Glutamatergic neuron (in vitro differentiated cells): ENCODE results near the gene SHOX. TPM values are rescaled to one million over a fixed set of nuclear protein-coding genes. Genes with fewer than 3 reads are reported as not detected.

Source experiments
- DNase-seq: peaks from one replicate; pipeline ENCODE4 v3.0.0; 2022
- H3K27ac Mint-ChIP-seq: one replicate; pipeline ENCODE4 v1.8.0; 2020; ENCODE audit warnings: mild to moderate bottlenecking, mixed read lengths, inconsistent platforms; ENCODE audit not compliant: unreplicated experiment
- H3K27me3 Mint-ChIP-seq: one replicate; pipeline ENCODE4 v1.8.0; 2020; ENCODE audit warnings: mild to moderate bottlenecking, moderate library complexity, mixed read lengths, inconsistent platforms; ENCODE audit not compliant: unreplicated experiment
- H3K36me3 Mint-ChIP-seq: one replicate; pipeline ENCODE4 v1.8.0; 2020; ENCODE audit warnings: mild to moderate bottlenecking, mixed read lengths, inconsistent platforms; ENCODE audit not compliant: unreplicated experiment
- H3K4me1 Mint-ChIP-seq: one replicate; pipeline ENCODE4 v1.8.0; 2020; ENCODE audit warnings: mild to moderate bottlenecking, low read depth, mixed read lengths, inconsistent platforms; ENCODE audit not compliant: unreplicated experiment
- H3K4me3 Mint-ChIP-seq: one replicate; pipeline ENCODE4 v1.8.0; 2020; ENCODE audit warnings: mild to moderate bottlenecking, mixed read lengths, inconsistent platforms; ENCODE audit not compliant: unreplicated experiment
- H3K9me3 Mint-ChIP-seq: one replicate; pipeline ENCODE4 v1.8.0; 2020; ENCODE audit warnings: mild to moderate bottlenecking, moderate library complexity, mixed read lengths, inconsistent platforms; ENCODE audit not compliant: unreplicated experiment
- CTCF ChIP-seq: fragments of 200-600 bp; sonication (generic); IDR thresholded peaks from one replicate; pipeline ENCODE4 v1.5.0; 2021; ENCODE audit not compliant: partially characterized antibody, unreplicated experiment
- long read RNA-seq: library from polyadenylated mRNA; unstranded; transcript quantifications from one replicate; pipeline ENCODE4 v2.0.0, GENCODE V29; 2020; ENCODE audit not compliant: unreplicated experiment
- total RNA-seq: library from RNA; stranded (reverse); fragmentation: NEBNext Ultra II Directional; extraction: Animal tissue kit (Norgen Biotek cat#: 25700); gene quantifications from one replicate; pipeline ENCODE4 v1.2.1, GENCODE V29; 2021; ENCODE audit not compliant: unreplicated experiment

The SHOX gene
- total RNA-seq = 0.22 TPM
- long read RNA-seq = 0 reads

GRCh38 chrX:630612-631496 is at the start of gene SHOX:
Gene SHOX (plus strand): TSS chrX:630791. CDS start chrX:630898, 107 bp downstream.
- Mint-ChIP-seq H3K9me3 (peaks cover 25% of the 10 kb centered on the region), H3K4me3 (peak within 1 kb of the TSS; percentile 79)

DNA sequence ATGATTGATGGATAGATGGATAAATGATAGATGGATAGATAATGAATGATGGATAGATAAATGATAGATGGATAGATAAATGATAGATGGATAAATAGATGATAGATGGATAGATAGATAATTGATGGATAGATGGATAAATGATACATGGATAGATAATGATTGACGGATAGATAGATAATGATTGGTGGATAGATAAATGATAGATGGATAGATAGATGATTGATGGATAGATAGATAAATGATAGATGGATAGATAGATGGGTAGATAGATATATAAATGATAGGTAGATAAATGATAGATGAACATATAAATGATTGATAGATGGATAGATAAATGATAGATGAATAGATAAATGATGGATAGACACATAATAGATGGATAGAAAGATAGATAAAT is 49.5 kb upstream of the SHOX start:
- no peak for DNase-seq
- no peak overlapping the region for H3K27ac Mint-ChIP-seq
- no peak overlapping the region for H3K4me3 Mint-ChIP-seq
- no peaks in the 10 kb centered on the region for H3K36me3 Mint-ChIP-seq
- H3K4me1 Mint-ChIP-seq = no peaks in the 10 kb centered on the region
- TF ChIP-seq CTCF = no peak
- H3K27me3 Mint-ChIP-seq = peaks cover 2% of the 10 kb centered on the region
- H3K9me3 Mint-ChIP-seq = no peaks in the 10 kb centered on the region

More at GRCh38 chrX:630612-631496, at the start of gene SHOX:
- Mint-ChIP-seq H3K27ac (no peak within 1 kb of the TSS), H3K27me3 (peaks cover 48% of the 10 kb centered on the region), H3K4me1 (peaks cover 17% of the 10 kb centered on the region), H3K36me3 (peaks cover 7% of the 10 kb centered on the region)
- no peak for DNase-seq
- no peak for TF ChIP-seq CTCF

- H3K4me1 Mint-ChIP-seq = no peaks in the 10 kb centered on the region
- no peak overlapping the region for H3K4me3 Mint-ChIP-seq
- H3K36me3 Mint-ChIP-seq = no peaks in the 10 kb centered on the region
- TF ChIP-seq CTCF = no peak
- no peak overlapping the region for H3K27ac Mint-ChIP-seq
- no peaks in the 10 kb centered on the region for H3K9me3 Mint-ChIP-seq
- peaks cover 2% of the 10 kb centered on the region for H3K27me3 Mint-ChIP-seq
- DNase-seq = no peak
Measured at GRCh38 chrX:581720-582298, 48.8 kb upstream of the SHOX start.

- Mint-ChIP-seq H3K4me1 (no peaks in the 10 kb centered on the region), H3K36me3 (no peaks in the 10 kb centered on the region), H3K27ac (no peak overlapping the region), H3K27me3 (no peaks in the 10 kb centered on the region), H3K9me3 (no peaks in the 10 kb centered on the region), H3K4me3 (no peak overlapping the region)
- DNase-seq = no peak
- TF ChIP-seq CTCF = no peak
Measured at GRCh38 chrX:584572-584971, 46.0 kb upstream of the SHOX start.
